Upper lobe of left lung (tissue), 6 donors: Measurements from ENCODE around the gene ZNF512B. TPM values are rescaled to one million over a fixed set of nuclear protein-coding genes. Genes with fewer than 3 reads are reported as not detected.

Source experiments
- ATAC-seq, 2 donors: fragments of 200-7000 bp; cut with Tn5 transposase; one replicate each; pipeline ENCODE4 v1.9.1; 2022; ENCODE audit warnings: mild to moderate bottlenecking in 2 of 2, moderate library complexity in 2 of 2; ENCODE audit not compliant: low FRiP score in 2 of 2
- DNase-seq, 2 donors: peaks; one replicate each; pipeline ENCODE4 v3.0.0-alpha.2; 2019 to 2020
- H3K27ac ChIP-seq, 4 donors: fragments of 200-600 bp; sonication (generic); one replicate each; pipeline ENCODE4 v1.5.1; 2016 to 2019
- H3K27me3 ChIP-seq, 4 donors: fragments of 200-600 bp; sonication (generic); one replicate each; pipeline ENCODE4 v1.5.1; 2017 to 2019
- H3K36me3 ChIP-seq, 4 donors: fragments of 200-600 bp; sonication (generic); one replicate each; pipeline ENCODE4 v1.5.1; 2016 to 2019
- H3K4me1 ChIP-seq, 4 donors: fragments of 200-600 bp; sonication (generic); one replicate each; pipeline ENCODE4 v1.5.1; 2018 to 2019
- H3K4me3 ChIP-seq, 4 donors: fragments of 200-600 bp; sonication (generic); one replicate each; pipeline ENCODE4 v1.5.1; 2017 to 2019; ENCODE audit warnings: mild to moderate bottlenecking in 2 of 4, moderate library complexity in 1 of 4
- H3K9me3 ChIP-seq, 4 donors: fragments of 200-600 bp; sonication (generic); one replicate each; pipeline ENCODE4 v1.5.1; 2018 to 2019
- CTCF ChIP-seq, 6 experiments: fragments of 450-650 bp in 4 of 6; fragments of 200-600 bp in 2 of 6; sonication (generic) in 2 of 6; IDR thresholded peaks; one replicate each; pipeline ENCODE4 v1.5.1; 2016 to 2019; ENCODE audit warnings: antibody characterized with exemption in 6 of 6
- EP300 ChIP-seq, 4 donors: sonication (generic); formaldehyde crosslinking; IDR thresholded peaks; one replicate each; pipeline ENCODE4 v1.5.1; 2017; ENCODE audit warnings: antibody characterized with exemption in 4 of 4, control low read depth in 2 of 4
- POLR2A ChIP-seq, 4 donors: fragments of 450-650 bp; IDR thresholded peaks; one replicate each; pipeline ENCODE4 v1.5.1; 2016 to 2017; ENCODE audit warnings: antibody characterized with exemption in 4 of 4, mild to moderate bottlenecking in 2 of 4
- POLR2AphosphoS5 ChIP-seq, 2 donors: sonication (generic); formaldehyde crosslinking; IDR thresholded peaks; one replicate each; pipeline ENCODE4 v1.5.1; 2017; ENCODE audit warnings: antibody characterized with exemption in 2 of 2
- WGBS, 2 donors: methylation state at CpG; one replicate each; pipeline ENCODE4 v1.1.5; 2017 to 2018; 5-methylcytosine and 5-hydroxymethylcytosine counted together
- total RNA-seq, 6 donors: library from RNA; depleted of rRNA in 4 of 6; stranded (reverse); fragments of >200 nt in 4 of 6; gene quantifications; one replicate each; pipeline versions ENCODE4 v1.1.0 to v1.2.1, GENCODE V29; 2016 to 2021
- donor health status: DM: no; HTN: no; CAD: no; lungs with moderate emphysema.
- donor health status: DM: no; HTN: yes; CAD: no; lungs with severe emphysema.

ZNF512B gene
- total RNA-seq, 6 donors from 2014 or later: 10.8 to 22.0 (median 16.3) TPM

GRCh38 chr20:63957004-63957689 lies 12.6 kb downstream of the ZNF512B start:
- no peaks in the 10 kb centered on the region for H3K27me3 ChIP-seq
- H3K9me3 ChIP-seq: no peaks in the 10 kb centered on the region
- WGBS, 2 donors: 4 to 6% methylated on average over 9 to 27 of the region's 28 CpGs
- peak overlapping the region; percentile 62 to 99 (median 79) for H3K4me3 ChIP-seq
- H3K36me3 ChIP-seq: peaks cover 0 to 37% (median 21%) of the 10 kb centered on the region in 4 donors
- peak; percentile 72 to 76 for ATAC-seq
- peak overlapping the region; percentile 26 to 65 (median 48) for H3K27ac ChIP-seq
- peak; percentile 55 to 88 for DNase-seq
- H3K4me1 ChIP-seq: peaks cover 35 to 52% (median 41%) of the 10 kb centered on the region in 4 donors
- peak in 2 of 4 donors; percentile 39 to 46 for TF ChIP-seq POLR2A (IDR thresholded peaks at IDR 0.05)
- no peak for TF ChIP-seq EP300 (IDR thresholded peaks at IDR 0.05)
- peak in 1 of 2 donors; percentile 38 for TF ChIP-seq POLR2AphosphoS5 (IDR thresholded peaks at IDR 0.05)
- TF ChIP-seq CTCF (IDR thresholded peaks at IDR 0.05): peak in 1 of 6 experiments; percentile 30

GRCh38 chr20:63956664-63957003 lies 13.1 kb downstream of the ZNF512B start:
- ATAC-seq (no peak), DNase-seq (no peak)
- no peak for TF ChIP-seq POLR2AphosphoS5 (IDR thresholded peaks at IDR 0.05)
- H3K36me3 ChIP-seq: peaks cover 0 to 32% (median 19%) of the 10 kb centered on the region in 4 donors
- WGBS, 2 donors: 1 to 2% methylated on average over 14 to 15 of the region's 15 CpGs
- H3K4me1 ChIP-seq: peaks cover 41 to 57% (median 46%) of the 10 kb centered on the region in 4 donors
- H3K27ac ChIP-seq: peak overlapping the region; percentile 26 to 65 (median 48)
- H3K4me3 ChIP-seq: peak overlapping the region; percentile 62 to 99 (median 79)
- H3K27me3 ChIP-seq: no peaks in the 10 kb centered on the region
- no peaks in the 10 kb centered on the region for H3K9me3 ChIP-seq

GRCh38 chr20:63955827-63956663 lies 13.7 kb downstream of the ZNF512B start, which contains the start of gene UCKL1:
UCKL1 (minus strand) TSS chr20:63956416; CDS start chr20:63956372, 44 bp downstream.
- ATAC-seq (peak; percentile 91 to 93), DNase-seq (peak; percentile 91 to 98)
- TF ChIP-seq EP300 (IDR thresholded peaks at IDR 0.05) (no peak), POLR2A (IDR thresholded peaks at IDR 0.05) (peak in 3 of 4 donors; percentile 36 to 87 (median 43)), CTCF (IDR thresholded peaks at IDR 0.05) (peak in 2 of 6 experiments; percentile 12 to 26), POLR2AphosphoS5 (IDR thresholded peaks at IDR 0.05) (peak; percentile 65 to 82)
- Histone ChIP-seq H3K36me3 (peaks cover 0 to 26% (median 16%) of the 10 kb centered on the region in 4 donors), H3K9me3 (no peaks in the 10 kb centered on the region), H3K4me1 (peaks cover 46 to 63% (median 52%) of the 10 kb centered on the region in 4 donors), H3K27me3 (no peaks in the 10 kb centered on the region), H3K27ac (peak within 1 kb of the TSS; percentile 85 to 94 (median 92)), H3K4me3 (peak within 1 kb of the TSS; percentile 63 to 99 (median 80))
- WGBS, 2 donors: 0 to 1% methylated on average over 14 to 42 of the region's 105 CpGs

GRCh38 chr20:63955281-63955826 lies 14.4 kb downstream of the ZNF512B start:
- peak in 1 of 2 donors; percentile 66 for DNase-seq
- H3K27ac ChIP-seq: peak overlapping the region; percentile 85 to 94 (median 92)
- 2 to 3% methylated on average over 6 to 17 of the region's 31 CpGs for WGBS, 2 donors

More at GRCh38 chr20:63955281-63955826, 14.4 kb downstream of the ZNF512B start:
- Histone ChIP-seq H3K4me1 (peaks cover 53 to 69% (median 59%) of the 10 kb centered on the region in 4 donors), H3K4me3 (peak overlapping the region; percentile 63 to 99 (median 80)), H3K27me3 (no peaks in the 10 kb centered on the region), H3K36me3 (peaks cover 0 to 23% (median 14%) of the 10 kb centered on the region in 4 donors), H3K9me3 (no peaks in the 10 kb centered on the region)
- peak; percentile 28 to 40 for ATAC-seq
- TF ChIP-seq POLR2AphosphoS5 (IDR thresholded peaks at IDR 0.05): no peak
- TF ChIP-seq CTCF (IDR thresholded peaks at IDR 0.05): peak in 4 of 6 experiments; percentile 25 to 73 (median 42)
- no peak for TF ChIP-seq POLR2A (IDR thresholded peaks at IDR 0.05)
- no peak for TF ChIP-seq EP300 (IDR thresholded peaks at IDR 0.05)
